GM23248 (cell line): ENCODE results near the gene NUDT16L1. TPM values are rescaled to one million over a fixed set of nuclear protein-coding genes. Genes with fewer than 3 reads are reported as not detected.

Source experiments
- DNase-seq: peaks from one replicate; pipeline ENCODE4 v3.0.0-alpha.2; 2015
- H2AFZ ChIP-seq: fragments of 200-600 bp; sonication (generic); 2 replicates; pipeline ENCODE4 v1.6.1; 2016; ENCODE audit warnings: antibody characterized with exemption
- H3F3A ChIP-seq: fragments of 200-600 bp; sonication (generic); 2 replicates; pipeline ENCODE4 v1.6.1; 2016; ENCODE audit warnings: mild to moderate bottlenecking, antibody characterized with exemption, mixed run types; ENCODE audit not compliant: insufficient read depth
- H3K27ac ChIP-seq: fragments of 200-600 bp; sonication (generic); 2 replicates; pipeline ENCODE4 v1.5.1; 2016; ENCODE audit warnings: mild to moderate bottlenecking
- H3K27me3 ChIP-seq: fragments of 200-600 bp; sonication (generic); replicated peaks from 2 replicates; pipeline ENCODE4 v1.6.1; 2016; ENCODE audit warnings: mild to moderate bottlenecking; ENCODE audit not compliant: insufficient read depth
- H3K36me3 ChIP-seq: fragments of 200-600 bp; sonication (generic); 2 replicates; pipeline ENCODE4 v1.6.1; 2016; ENCODE audit warnings: low read depth, mild to moderate bottlenecking
- H3K4me1 ChIP-seq: fragments of 200-600 bp; sonication (generic); 2 replicates; pipeline ENCODE4 v1.6.1; 2016; ENCODE audit warnings: mild to moderate bottlenecking; ENCODE audit not compliant: insufficient read depth
- H3K4me2 ChIP-seq: fragments of 200-600 bp; sonication (generic); one replicate; pipeline ENCODE4 v1.6.1; 2016; ENCODE audit warnings: mild to moderate bottlenecking; ENCODE audit not compliant: unreplicated experiment
- H3K4me3 ChIP-seq: fragments of 200-600 bp; sonication (generic); 2 replicates; pipeline ENCODE4 v1.5.1; 2016; ENCODE audit warnings: mild to moderate bottlenecking
- H3K79me2 ChIP-seq: fragments of 200-600 bp; sonication (generic); 2 replicates; pipeline ENCODE4 v1.6.1; 2016; ENCODE audit warnings: mild to moderate bottlenecking; ENCODE audit not compliant: insufficient read depth
- H3K9ac ChIP-seq: fragments of 200-600 bp; sonication (generic); 2 replicates; pipeline ENCODE4 v1.6.1; 2016; ENCODE audit warnings: mild to moderate bottlenecking
- H3K9me2 ChIP-seq: fragments of 200-600 bp; sonication (generic); 2 replicates; pipeline ENCODE4 v1.6.1; 2016; ENCODE audit warnings: mixed run types, mild to moderate bottlenecking, moderate library complexity; ENCODE audit not compliant: insufficient read depth
- H3K9me3 ChIP-seq: fragments of 200-600 bp; sonication (generic); one replicate; pipeline ENCODE4 v1.6.1; 2017; ENCODE audit warnings: low read depth
- H4K20me1 ChIP-seq: fragments of 200-600 bp; sonication (generic); 2 replicates; pipeline ENCODE4 v1.6.0; 2016; ENCODE audit not compliant: insufficient read depth
- EZH2 ChIP-seq: fragments of 200-600 bp; sonication (generic); IDR thresholded peaks from 2 replicates; pipeline ENCODE4 v1.6.1; 2018; ENCODE audit warnings: antibody characterized with exemption, mild to moderate bottlenecking; ENCODE audit not compliant: insufficient read depth, poor library complexity, severe bottlenecking
- EZH2phosphoT487 ChIP-seq: fragments of 200-600 bp; sonication (generic); IDR thresholded peaks from 2 replicates; pipeline ENCODE4 v1.6.1; 2018; ENCODE audit warnings: antibody characterized with exemption, moderate library complexity, mild to moderate bottlenecking, low read depth; ENCODE audit not compliant: insufficient read depth
- WGBS, 2 experiments: methylation state at CpG; one replicate each; pipeline ENCODE4 v1.1.6; 2015 to 2017; ENCODE audit warnings: low lambda C conversion rate in 2 of 2, low coverage in 1 of 2; ENCODE audit errors: missing lambda C conversion rate in 2 of 2; 5-methylcytosine and 5-hydroxymethylcytosine counted together
- in situ Hi-C: fragments of 300-500 bp; cut with MboI; formaldehyde crosslinking; loops from 2 replicates; pipeline ENCODE4 v1.15.0; 2020
- polyA plus RNA-seq: library from polyadenylated mRNA; unstranded; fragments of >200 nt; fragmentation: Nextera tagmentation; extraction: Ambion mirVana; gene quantifications from 2 replicates; pipeline ENCODE4 v1.2.1, GENCODE V29; 2016
- total RNA-seq: library from RNA; depleted of rRNA; stranded (reverse); fragments of >200 nt; shearing (Covaris generic); gene quantifications from 2 replicates; pipeline ENCODE4 v1.2.3, GENCODE V29; 2014

NUDT16L1 gene
- total and polyA plus RNA-seq, 2 experiments from 2014 or later, result 42.9 to 43.6 TPM

- TF ChIP-seq EZH2phosphoT487 (no peak), EZH2 (no peak)
- Histone ChIP-seq H3K9me3 (no peaks in the 10 kb centered on the region), H3K4me1 (no peaks in the 10 kb centered on the region), H3K79me2 (peaks cover 35% of the 10 kb centered on the region), H3K4me2 (no peak overlapping the region), H3K9ac (no peak overlapping the region), H3K4me3 (no peak overlapping the region), H3F3A (no peaks in the 10 kb centered on the region), H2AFZ (no peak overlapping the region), H3K9me2 (no peaks in the 10 kb centered on the region), H3K27ac (no peak overlapping the region), H3K36me3 (peaks cover 5% of the 10 kb centered on the region; the same call in 1 of the 2 replicates), H4K20me1 (no peaks in the 10 kb centered on the region), H3K27me3 (no peaks in the 10 kb centered on the region)
- no peak for DNase-seq
- in situ Hi-C loops, result no loop called here
- 90 to 94% methylated on average over 16 of the region's 16 CpGs for WGBS, 2 experiments
Measured at GRCh38 chr16:4654011-4654963, 39.1 kb upstream of the NUDT16L1 start.

DNA sequence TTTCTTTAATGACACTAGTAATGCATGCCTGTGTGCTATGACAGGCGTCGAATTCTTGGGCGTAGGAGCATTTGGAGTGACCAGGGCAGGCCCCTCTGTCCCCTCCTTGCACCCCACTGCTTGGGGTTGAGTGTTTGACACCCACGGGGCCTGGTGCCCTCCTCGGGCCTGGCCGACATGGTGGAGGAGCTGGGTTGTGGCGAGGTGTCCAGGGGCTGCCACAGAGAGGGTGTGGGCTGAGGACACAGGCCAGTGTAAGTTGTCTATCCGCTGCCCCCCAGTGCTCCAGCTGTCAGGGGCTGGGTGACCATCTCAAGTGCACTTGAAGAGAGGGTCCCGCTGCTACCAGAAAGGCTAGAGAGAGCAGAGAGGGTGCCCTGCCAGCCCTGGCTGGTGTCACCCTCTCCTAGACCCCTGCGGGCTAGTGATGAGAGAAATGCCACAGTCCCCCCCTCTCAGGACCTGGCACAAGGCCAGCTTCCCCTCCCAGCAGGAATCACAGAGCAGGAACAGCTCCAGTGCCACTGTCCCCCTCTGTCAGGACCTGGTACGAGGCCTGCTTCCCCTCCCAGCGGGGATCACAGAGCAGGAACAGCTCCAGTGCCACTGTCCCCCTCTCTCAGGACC, 38.3 kb upstream of the NUDT16L1 start:
- no peak for DNase-seq
- Histone ChIP-seq H4K20me1 (no peaks in the 10 kb centered on the region), H3K27me3 (no peaks in the 10 kb centered on the region), H3K9me2 (no peaks in the 10 kb centered on the region), H3K4me2 (no peak overlapping the region), H3K27ac (no peak overlapping the region), H3K4me1 (no peaks in the 10 kb centered on the region), H3K9ac (no peak overlapping the region), H3K9me3 (no peaks in the 10 kb centered on the region), H2AFZ (no peak overlapping the region), H3K36me3 (peaks cover 5% of the 10 kb centered on the region; the same call in 1 of the 2 replicates), H3F3A (no peaks in the 10 kb centered on the region), H3K4me3 (no peak overlapping the region), H3K79me2 (peaks cover 30% of the 10 kb centered on the region)
- TF ChIP-seq EZH2phosphoT487, result no peak
- TF ChIP-seq EZH2, result no peak
- in situ Hi-C loops, result no loop called here
- 95 to 97% methylated on average over 10 to 12 of the region's 12 CpGs for WGBS, 2 experiments

- Histone ChIP-seq H3K4me3 (no peak overlapping the region), H3K9me3 (no peaks in the 10 kb centered on the region), H2AFZ (no peak overlapping the region), H3K4me1 (no peaks in the 10 kb centered on the region), H4K20me1 (no peaks in the 10 kb centered on the region), H3K4me2 (no peak overlapping the region), H3K9ac (no peak overlapping the region), H3K27me3 (no peaks in the 10 kb centered on the region), H3K27ac (no peak overlapping the region), H3K36me3 (peaks cover 5% of the 10 kb centered on the region; the same call in 1 of the 2 replicates), H3K9me2 (no peaks in the 10 kb centered on the region), H3K79me2 (peaks cover 24% of the 10 kb centered on the region), H3F3A (no peaks in the 10 kb centered on the region)
- in situ Hi-C loops, result no loop called here
- TF ChIP-seq EZH2 (no peak), EZH2phosphoT487 (no peak)
- WGBS, 2 experiments, result 96% methylated on average over 6 of the region's 6 CpGs
- no peak for DNase-seq
Measured at GRCh38 chr16:4655801-4656200, 37.6 kb upstream of the NUDT16L1 start.

- H3K27ac ChIP-seq, result no peak overlapping the region
- H3K4me1 ChIP-seq, result no peaks in the 10 kb centered on the region
- H3K27me3 ChIP-seq, result no peaks in the 10 kb centered on the region
- H3K4me2 ChIP-seq, result no peak overlapping the region
- H3K9ac ChIP-seq, result no peak overlapping the region
- peaks cover 24% of the 10 kb centered on the region for H3K79me2 ChIP-seq
- H4K20me1 ChIP-seq, result no peaks in the 10 kb centered on the region
- no peak overlapping the region for H2AFZ ChIP-seq
- WGBS, 2 experiments, result 96 to 98% methylated on average over 12 of the region's 12 CpGs
- in situ Hi-C loops, result no loop called here
- H3K4me3 ChIP-seq, result no peak overlapping the region
- H3K36me3 ChIP-seq, result peaks cover 5% of the 10 kb centered on the region; the same call in 1 of the 2 replicates
- H3K9me3 ChIP-seq, result no peaks in the 10 kb centered on the region
- no peak for TF ChIP-seq EZH2
- TF ChIP-seq EZH2phosphoT487, result no peak
- no peaks in the 10 kb centered on the region for H3K9me2 ChIP-seq
- DNase-seq, result no peak
- H3F3A ChIP-seq, result no peaks in the 10 kb centered on the region
Measured at GRCh38 chr16:4656221-4656620, 37.1 kb upstream of the NUDT16L1 start.
